Cardiac muscle cell (in vitro differentiated cells and primary cell): ENCODE measurements around the gene ADAMTS7. TPM values are rescaled to one million over a fixed set of nuclear protein-coding genes. Genes with fewer than 3 reads are reported as not detected.
"Not testable (repeated sequence)": the region's sequence is repeated elsewhere in the genome, so short reads cannot be mapped to it uniquely, and the experiment has no call there.

Source experiments
- DNase-seq, 2 donors: peaks; one replicate each; pipeline versions ENCODE4 v3.0.0 to v3.0.0-alpha.2; 2010 to 2017; ENCODE audit warnings: low read depth in 1 of 2, low spot score in 1 of 2
- H3K27ac ChIP-seq: fragments of 200-600 bp; sonication (generic); 2 replicates; pipeline ENCODE4 v1.5.1; 2016
- H3K27me3 ChIP-seq: fragments of 200-600 bp; sonication (generic); 2 replicates; pipeline ENCODE4 v1.6.0; 2016; ENCODE audit warnings: control low read depth
- H3K36me3 ChIP-seq: fragments of 200-600 bp; sonication (generic); 2 replicates; pipeline ENCODE4 v1.5.1; 2016; ENCODE audit warnings: control low read depth
- H3K4me1 ChIP-seq: fragments of 200-600 bp; sonication (generic); 2 replicates; pipeline ENCODE4 v1.8.1; 2017; ENCODE audit warnings: low read depth, mild to moderate bottlenecking, mixed run types
- H3K4me3 ChIP-seq: fragments of 200-600 bp; sonication (generic); 2 replicates; pipeline ENCODE4 v1.5.1; 2016; ENCODE audit warnings: mild to moderate bottlenecking
- H3K9me3 ChIP-seq: fragments of 200-600 bp; sonication (generic); 2 replicates; pipeline ENCODE4 v1.5.1; 2017; ENCODE audit warnings: low read depth, mild to moderate bottlenecking, control low read depth
- polyA plus RNA-seq: library from polyadenylated mRNA; unstranded; fragments of >200 nt; fragmentation: Nextera tagmentation; extraction: Ambion mirVana; gene quantifications from 2 replicates; pipeline ENCODE4 v1.2.1, GENCODE V29; 2016
- total RNA-seq: library from RNA; depleted of rRNA; stranded (reverse); fragments of >200 nt; gene quantifications from 2 replicates; pipeline ENCODE4 v1.2.3, GENCODE V29; 2016
- TF ChIP-seq, protein P1 (sequence below): IDR thresholded peaks from 2 replicates; pipeline ENCODE4 v1.5.1; 2012; ENCODE audit warnings: low read depth, mild to moderate bottlenecking, low read length

Gene ADAMTS7
- total and polyA plus RNA-seq, 2 experiments from 2014 or later: 11.8 to 35.3 TPM

- H3K36me3 ChIP-seq, H3K4me3 ChIP-seq, DNase-seq, H3K9me3 ChIP-seq, H3K4me1 ChIP-seq, H3K27me3 ChIP-seq: not testable (repeated sequence)
- peak overlapping the region; percentile 66 for H3K27ac ChIP-seq
These were observed 32.0 kb downstream of the ADAMTS7 start for GRCh38 chr15:78779176-78779785.

DNA sequence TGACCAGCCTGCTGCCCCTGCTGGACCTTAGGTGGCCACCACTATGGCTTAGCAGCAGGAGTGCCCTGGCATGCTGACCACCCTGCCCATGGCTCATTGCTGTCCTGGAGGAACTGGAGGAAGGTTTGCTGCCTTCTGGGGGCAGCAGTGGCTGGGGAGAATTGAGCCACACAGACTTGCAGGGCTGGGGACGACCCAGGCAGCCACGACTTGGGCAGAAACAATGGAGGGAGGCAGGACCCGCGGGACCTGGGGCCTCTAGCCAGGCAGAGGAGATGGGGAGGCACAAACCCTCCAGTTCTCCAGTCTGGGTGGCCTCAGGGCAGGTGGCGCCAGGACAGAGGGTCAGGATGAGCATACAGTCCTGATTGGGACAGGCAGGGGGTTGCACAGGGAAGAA, 32.8 kb downstream of the ADAMTS7 start:
- H3K27ac ChIP-seq: no peak overlapping the region
- no peaks in the 10 kb centered on the region for H3K9me3 ChIP-seq
- no peaks in the 10 kb centered on the region for H3K36me3 ChIP-seq
- H3K4me1 ChIP-seq: peaks cover 6% of the 10 kb centered on the region
- H3K27me3 ChIP-seq: no peaks in the 10 kb centered on the region
- H3K4me3 ChIP-seq: no peak overlapping the region
- TF ChIP-seq, protein P1, sequence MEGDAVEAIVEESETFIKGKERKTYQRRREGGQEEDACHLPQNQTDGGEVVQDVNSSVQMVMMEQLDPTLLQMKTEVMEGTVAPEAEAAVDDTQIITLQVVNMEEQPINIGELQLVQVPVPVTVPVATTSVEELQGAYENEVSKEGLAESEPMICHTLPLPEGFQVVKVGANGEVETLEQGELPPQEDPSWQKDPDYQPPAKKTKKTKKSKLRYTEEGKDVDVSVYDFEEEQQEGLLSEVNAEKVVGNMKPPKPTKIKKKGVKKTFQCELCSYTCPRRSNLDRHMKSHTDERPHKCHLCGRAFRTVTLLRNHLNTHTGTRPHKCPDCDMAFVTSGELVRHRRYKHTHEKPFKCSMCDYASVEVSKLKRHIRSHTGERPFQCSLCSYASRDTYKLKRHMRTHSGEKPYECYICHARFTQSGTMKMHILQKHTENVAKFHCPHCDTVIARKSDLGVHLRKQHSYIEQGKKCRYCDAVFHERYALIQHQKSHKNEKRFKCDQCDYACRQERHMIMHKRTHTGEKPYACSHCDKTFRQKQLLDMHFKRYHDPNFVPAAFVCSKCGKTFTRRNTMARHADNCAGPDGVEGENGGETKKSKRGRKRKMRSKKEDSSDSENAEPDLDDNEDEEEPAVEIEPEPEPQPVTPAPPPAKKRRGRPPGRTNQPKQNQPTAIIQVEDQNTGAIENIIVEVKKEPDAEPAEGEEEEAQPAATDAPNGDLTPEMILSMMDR: no peak
- no peak for DNase-seq

DNA sequence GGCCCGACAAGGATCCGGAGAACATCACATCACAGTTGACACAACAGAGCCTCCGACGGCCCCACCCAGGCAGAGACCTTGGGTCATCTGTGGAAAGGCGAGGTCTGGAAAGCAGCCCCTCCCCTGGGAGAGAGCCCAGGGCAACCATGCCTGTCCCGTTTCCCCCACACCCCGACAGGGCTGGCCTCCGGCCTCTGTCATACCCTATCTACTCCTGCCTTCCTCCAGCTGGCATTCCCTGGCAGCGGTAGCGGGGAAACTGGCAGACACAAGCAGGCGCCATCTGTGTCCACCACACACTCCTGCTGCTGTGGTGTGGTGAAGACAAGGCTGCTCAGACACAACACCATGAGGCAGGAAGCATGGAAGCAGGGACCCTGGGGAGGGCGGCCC, 33.3 kb downstream of the ADAMTS7 start:
- not testable (repeated sequence) for H3K27ac ChIP-seq, H3K4me3 ChIP-seq, H3K36me3 ChIP-seq, DNase-seq, H3K4me1 ChIP-seq, H3K9me3 ChIP-seq, H3K27me3 ChIP-seq

- H3K27ac ChIP-seq: not testable (repeated sequence)
These were observed 33.8 kb downstream of the ADAMTS7 start for GRCh38 chr15:78777290-78777952.

GRCh38 chr15:78776046-78776925, 35.0 kb downstream of the ADAMTS7 start:
- H3K4me3 ChIP-seq, H3K27me3 ChIP-seq, H3K27ac ChIP-seq, H3K9me3 ChIP-seq, DNase-seq, H3K4me1 ChIP-seq, H3K36me3 ChIP-seq: not testable (repeated sequence)

More at GRCh38 chr15:78777290-78777952, 33.8 kb downstream of the ADAMTS7 start:
- DNase-seq, H3K36me3 ChIP-seq, H3K4me3 ChIP-seq, H3K27me3 ChIP-seq, H3K9me3 ChIP-seq, H3K4me1 ChIP-seq: not testable (repeated sequence)

GRCh38 chr15:78775472-78775871, 35.8 kb downstream of the ADAMTS7 start:
- H3K4me1 ChIP-seq: peaks cover 6% of the 10 kb centered on the region
- H3K36me3 ChIP-seq: no peaks in the 10 kb centered on the region
- TF ChIP-seq, protein P1: no peak
- H3K27me3 ChIP-seq: no peaks in the 10 kb centered on the region
- H3K27ac ChIP-seq: no peak overlapping the region
- DNase-seq: no peak
- no peaks in the 10 kb centered on the region for H3K9me3 ChIP-seq
- H3K4me3 ChIP-seq: no peak overlapping the region

GRCh38 chr15:78774451-78774990, 36.7 kb downstream of the ADAMTS7 start:
- not testable (repeated sequence) for H3K4me3 ChIP-seq, H3K4me1 ChIP-seq

GRCh38 chr15:78773765-78774450, 37.4 kb downstream of the ADAMTS7 start:
- not testable (repeated sequence) for H3K9me3 ChIP-seq, DNase-seq, H3K4me3 ChIP-seq, H3K27me3 ChIP-seq, H3K36me3 ChIP-seq, H3K27ac ChIP-seq, H3K4me1 ChIP-seq

More at GRCh38 chr15:78774451-78774990, 36.7 kb downstream of the ADAMTS7 start:
- H3K9me3 ChIP-seq, H3K36me3 ChIP-seq, DNase-seq, H3K27me3 ChIP-seq, H3K27ac ChIP-seq: not testable (repeated sequence)
